ENCODE data around the gene GNAQ.
"Not testable (repeated sequence)": the region's sequence is repeated elsewhere in the genome, so short reads cannot be mapped to it uniquely, and the experiment has no call there.

GNAQ gene

GRCh38 chr9:77719321-77719720 lies 312.3 kb downstream of the GNAQ start:
- TF ChIP-seq CTCF (IDR thresholded peaks at IDR 0.05; ENCODE audit: unreplicated experiment in 3 of 3), result no peak

GRCh38 chr9:77718298-77718640 lies 313.3 kb downstream of the GNAQ start:
- Mint-ChIP-seq H3K27ac (peak overlapping the region in 1 of 3 experiments; percentile 45), H3K4me3 (peak overlapping the region in 1 of 3 experiments; percentile 22), H3K36me3 (ENCODE audit: low read depth) (peaks cover 14% of the 10 kb centered on the region), H3K4me1 (peaks cover 44% of the 10 kb centered on the region)
- H3K27me3 Mint-ChIP-seq (ENCODE audit: low read depth); H3K9me3 Mint-ChIP-seq: not testable (repeated sequence)

More at GRCh38 chr9:77719321-77719720, 312.3 kb downstream of the GNAQ start:
- H3K27ac Mint-ChIP-seq, result peak overlapping the region; percentile 20 to 51 (median 35)
- peaks cover 41% of the 10 kb centered on the region for H3K4me1 Mint-ChIP-seq
- H3K36me3 Mint-ChIP-seq (ENCODE audit: low read depth), result peaks cover 19% of the 10 kb centered on the region
- H3K27me3 Mint-ChIP-seq (ENCODE audit: low read depth), result no peaks in the 10 kb centered on the region
- H3K4me3 Mint-ChIP-seq, result no peak overlapping the region
- no peaks in the 10 kb centered on the region for H3K9me3 Mint-ChIP-seq

- peak overlapping the region in 2 of 3 experiments; percentile 26 to 45 for H3K27ac Mint-ChIP-seq
- H3K4me3 Mint-ChIP-seq, result peak overlapping the region in 1 of 3 experiments; percentile 22
- H3K27me3 Mint-ChIP-seq (ENCODE audit: low read depth); H3K9me3 Mint-ChIP-seq: not testable (repeated sequence)
- H3K4me1 Mint-ChIP-seq, result peaks cover 49% of the 10 kb centered on the region
- peaks cover 10% of the 10 kb centered on the region for H3K36me3 Mint-ChIP-seq (ENCODE audit: low read depth)
Measured at GRCh38 chr9:77717608-77718297, 313.9 kb downstream of the GNAQ start.

- no peaks in the 10 kb centered on the region for H3K27me3 Mint-ChIP-seq (ENCODE audit: low read depth)
- TF ChIP-seq CTCF (IDR thresholded peaks at IDR 0.05; ENCODE audit: unreplicated experiment in 3 of 3), result no peak
- H3K9me3 Mint-ChIP-seq, result peaks cover 14% of the 10 kb centered on the region
- H3K4me1 Mint-ChIP-seq, result peaks cover 34% of the 10 kb centered on the region
- no peak overlapping the region for H3K4me3 Mint-ChIP-seq
- H3K36me3 Mint-ChIP-seq (ENCODE audit: low read depth), result no peaks in the 10 kb centered on the region
- peak overlapping the region; percentile 93 to 94 (median 94) for H3K27ac Mint-ChIP-seq
Measured at GRCh38 chr9:77714077-77714549, 317.5 kb downstream of the GNAQ start.

- Mint-ChIP-seq H3K27ac (peak overlapping the region; percentile 29 to 94 (median 94)), H3K9me3 (peaks cover 23% of the 10 kb centered on the region), H3K4me3 (no peak overlapping the region), H3K4me1 (peaks cover 25% of the 10 kb centered on the region), H3K27me3 (ENCODE audit: low read depth) (no peaks in the 10 kb centered on the region), H3K36me3 (ENCODE audit: low read depth) (peaks cover 5% of the 10 kb centered on the region)
- no peak for TF ChIP-seq CTCF (IDR thresholded peaks at IDR 0.05; ENCODE audit: unreplicated experiment in 3 of 3)
Measured at GRCh38 chr9:77712533-77713130, 319.0 kb downstream of the GNAQ start.

GRCh38 chr9:77710965-77711648 lies 320.5 kb downstream of the GNAQ start:
- Mint-ChIP-seq H3K4me3 (no peak overlapping the region), H3K36me3 (ENCODE audit: low read depth) (peaks cover 8% of the 10 kb centered on the region), H3K4me1 (peaks cover 21% of the 10 kb centered on the region), H3K27ac (no peak overlapping the region), H3K9me3 (peaks cover 27% of the 10 kb centered on the region), H3K27me3 (ENCODE audit: low read depth) (no peaks in the 10 kb centered on the region)
- no peak for TF ChIP-seq CTCF (IDR thresholded peaks at IDR 0.05; ENCODE audit: unreplicated experiment in 3 of 3)
